H1 (cell line): ENCODE results near the gene KLHL15. TPM values are rescaled to one million over a fixed set of nuclear protein-coding genes. Genes with fewer than 3 reads are reported as not detected.

ENCODE experiments used
- CTCF ChIA-PET: fragments of 300-600 bp; sonication (Branson Sonifier 250); formaldehyde crosslinking; loops from one replicate; lab custom pipeline; 2021; ENCODE audit not compliant: partially characterized antibody; lab: Charles Lee
- POLR2A ChIA-PET: fragments of 300-600 bp; sonication (Branson Sonifier 250); formaldehyde crosslinking; loops from one replicate; lab custom pipeline; 2021; ENCODE audit warnings: inconsistent platforms; ENCODE audit not compliant: partially characterized antibody; lab: Charles Lee
- DNase-seq, 2 experiments: peaks; one replicate each; pipeline versions ENCODE4 v3.0.0 to v3.0.0-alpha.2; 2010 to 2022; ENCODE audit warnings: low spot score in 2 of 2, low read depth in 1 of 2, mixed read lengths in 1 of 2
- FAIRE-seq: peaks from 2 replicates; lab custom pipeline; 2011; peaks lifted over from hg19 to GRCh38; lab: Jason Lieb, UNC
- H2AFZ ChIP-seq: 2 replicates; pipeline ENCODE4 v1.8.1; 2012; ENCODE audit warnings: low read length, inconsistent platforms
- H2AK5ac ChIP-seq: 2 replicates; pipeline ENCODE4 v1.6.1; 2013; ENCODE audit warnings: low read depth, low read length
- H2BK120ac ChIP-seq: replicated peaks from 2 replicates; pipeline ENCODE3; 2013; ENCODE audit warnings: low read depth, low read length, inconsistent platforms
- H2BK12ac ChIP-seq: 2 replicates; pipeline ENCODE4 v1.6.1; 2013; ENCODE audit warnings: low read depth, low read length
- H2BK15ac ChIP-seq: 2 replicates; pipeline ENCODE4 v1.6.1; 2013; ENCODE audit warnings: low read length
- H2BK20ac ChIP-seq: 2 replicates; pipeline ENCODE4 v1.6.1; 2013; ENCODE audit warnings: low read length
- H2BK5ac ChIP-seq: 2 replicates; pipeline ENCODE4 v1.6.1; 2013; ENCODE audit warnings: low read depth, low read length
- H3K14ac ChIP-seq: 2 replicates; pipeline ENCODE4 v1.6.1; 2013; ENCODE audit warnings: inconsistent platforms; ENCODE audit not compliant: insufficient read length
- H3K18ac ChIP-seq: 2 replicates; pipeline ENCODE4 v1.6.1; 2013; ENCODE audit warnings: low read length; ENCODE audit errors: extremely low read depth
- H3K23ac ChIP-seq: 2 replicates; pipeline ENCODE4 v1.6.1; 2013; ENCODE audit warnings: inconsistent platforms; ENCODE audit not compliant: insufficient read length
- H3K23me2 ChIP-seq: 2 replicates; pipeline ENCODE4 v1.6.1; 2013; ENCODE audit warnings: low read depth, low read length
- H3K27ac ChIP-seq: 2 replicates; pipeline ENCODE4 v1.6.1; 2011; ENCODE audit warnings: low read depth, low read length, inconsistent platforms
- H3K27me3 ChIP-seq, 4 experiments: replicated peaks in 1 of 4; 1 replicate in 1 of 4; 2 replicates in 3 of 4; pipeline versions ENCODE4 v1.6.1 to v1.8.1; 2011 to 2013; ENCODE audit warnings: low read length in 3 of 4, mild to moderate bottlenecking in 3 of 4, inconsistent platforms in 2 of 4, mixed read lengths in 2 of 4, moderate library complexity in 1 of 4; ENCODE audit not compliant: control insufficient read depth in 3 of 4, insufficient read depth in 3 of 4; ENCODE audit errors: extremely low read depth in 1 of 4
- H3K36me3 ChIP-seq, 4 experiments: 2 replicates each; pipeline versions ENCODE4 v1.6.1 to v1.8.1; 2011 to 2013; ENCODE audit warnings: mild to moderate bottlenecking in 4 of 4, low read length in 3 of 4, moderate library complexity in 2 of 4, control low read depth in 1 of 4, inconsistent platforms in 1 of 4; ENCODE audit not compliant: insufficient read depth in 4 of 4, control insufficient read depth in 2 of 4
- H3K4ac ChIP-seq: replicated peaks from 2 replicates; pipeline ENCODE3; 2013; ENCODE audit warnings: low read length, low read depth, mixed read lengths, inconsistent platforms; ENCODE audit not compliant: insufficient read length
- H3K4me1 ChIP-seq, 4 experiments: replicated peaks in 1 of 4; 1 replicate in 1 of 4; 2 replicates in 3 of 4; pipeline versions ENCODE4 v1.6.1 to v1.8.1; 2011 to 2013; ENCODE audit warnings: low read length in 3 of 4, inconsistent platforms in 2 of 4, mixed read lengths in 1 of 4; ENCODE audit not compliant: insufficient read depth in 4 of 4, control insufficient read depth in 3 of 4
- H3K4me2 ChIP-seq, 2 experiments: 2 replicates each; pipeline versions ENCODE4 v1.6.1 to v1.8.1; 2011 to 2013; ENCODE audit warnings: low read depth in 2 of 2, low read length in 2 of 2, control low read depth in 1 of 2, inconsistent platforms in 1 of 2, mild to moderate bottlenecking in 1 of 2; ENCODE audit not compliant: insufficient read depth in 1 of 2
- H3K4me3 ChIP-seq, 4 experiments: fragments of 200-600, 300-600 bp in 1 of 4; sonication (generic), shearing (Covaris generic), sonication (Bioruptor Twin) in 1 of 4; 2 replicates each; pipeline versions ENCODE4 v1.5.1 to v1.8.1; 2011 to 2016; ENCODE audit warnings: low read length in 4 of 4, low read depth in 3 of 4, control low read depth in 2 of 4, inconsistent platforms in 2 of 4, mild to moderate bottlenecking in 2 of 4, mixed read lengths in 1 of 4, moderate library complexity in 1 of 4; ENCODE audit not compliant: insufficient read depth in 2 of 4; ENCODE audit errors: extremely low read depth in 1 of 4
- H3K56ac ChIP-seq: replicated peaks from 2 replicates; pipeline ENCODE3; 2013; ENCODE audit warnings: low read depth, mild to moderate bottlenecking, mixed read lengths, low read length, inconsistent platforms; ENCODE audit not compliant: insufficient read length
- H3K79me1 ChIP-seq: 2 replicates; pipeline ENCODE4 v1.6.1; 2013; ENCODE audit warnings: low read depth, low read length, control low read depth
- H3K79me2 ChIP-seq, 2 experiments: 2 replicates each; pipeline versions ENCODE4 v1.6.1 to v1.8.1; 2012 to 2013; ENCODE audit warnings: low read length in 2 of 2, mild to moderate bottlenecking in 2 of 2, inconsistent platforms in 1 of 2; ENCODE audit not compliant: insufficient read depth in 2 of 2, control insufficient read depth in 1 of 2
- H3K9ac ChIP-seq, 4 experiments: replicated peaks in 1 of 4; 1 replicate in 1 of 4; 2 replicates in 3 of 4; pipeline versions ENCODE4 v1.6.1 to v1.8.1; 2011 to 2013; ENCODE audit warnings: low read depth in 3 of 4, low read length in 3 of 4, control low read depth in 2 of 4, mild to moderate bottlenecking in 2 of 4, moderate library complexity in 2 of 4, inconsistent platforms in 1 of 4; ENCODE audit errors: extremely low read depth in 1 of 4
- H3K9me3 ChIP-seq, 2 experiments: 2 replicates each; pipeline versions ENCODE4 v1.6.1 to v1.8.1; 2012 to 2013; ENCODE audit warnings: mild to moderate bottlenecking in 2 of 2, moderate library complexity in 2 of 2, control low read depth in 1 of 2, inconsistent platforms in 1 of 2, low read depth in 1 of 2, low read length in 1 of 2, mixed read lengths in 1 of 2; ENCODE audit not compliant: insufficient read depth in 2 of 2
- H4K20me1 ChIP-seq, 2 experiments: replicated peaks in 1 of 2; 2 replicates each; pipeline versions ENCODE3 to v1.8.1; 2011 to 2013; ENCODE audit warnings: inconsistent platforms in 2 of 2, low read length in 2 of 2, mild to moderate bottlenecking in 1 of 2; ENCODE audit not compliant: insufficient read depth in 2 of 2, control insufficient read depth in 1 of 2
- H4K5ac ChIP-seq: 2 replicates; pipeline ENCODE4 v1.6.1; 2013; ENCODE audit warnings: low read length, low read depth, mixed read lengths, inconsistent platforms; ENCODE audit not compliant: insufficient read length
- H4K8ac ChIP-seq: 2 replicates; pipeline ENCODE4 v1.8.0; 2013; ENCODE audit warnings: mild to moderate bottlenecking, moderate library complexity, low read length, inconsistent platforms; ENCODE audit not compliant: insufficient read depth; ENCODE audit errors: extremely low read depth
- H4K91ac ChIP-seq: replicated peaks from 2 replicates; pipeline ENCODE3; 2013; ENCODE audit warnings: low read length, mixed read lengths, inconsistent platforms; ENCODE audit not compliant: insufficient read length
- ASH2L ChIP-seq: fragments of 200-600, 300-600 bp; sonication (generic); IDR thresholded peaks from one replicate; pipeline ENCODE4 v1.7.1; 2017; ENCODE audit warnings: low read length
- BACH1 ChIP-seq: IDR thresholded peaks from 2 replicates; pipeline ENCODE4 v1.6.1; 2012; ENCODE audit warnings: low read length, improper control_type of control experiment
- BCL11A ChIP-seq, 2 experiments: IDR thresholded peaks; one replicate each; pipeline ENCODE4 v1.6.1; 2011; ENCODE audit warnings: low read depth in 2 of 2, low read length in 2 of 2, mild to moderate bottlenecking in 2 of 2
- EGR1 ChIP-seq: IDR thresholded peaks from 2 replicates; pipeline ENCODE4 v1.6.1; 2011; ENCODE audit warnings: low read depth, low read length, borderline replicate concordance
- HDAC6 ChIP-seq: IDR thresholded peaks from one replicate; pipeline ENCODE4 v1.7.1; 2012; ENCODE audit warnings: low read depth, mild to moderate bottlenecking, inconsistent platforms, low read length, moderate library complexity
- JUND ChIP-seq: IDR thresholded peaks from 2 replicates; pipeline ENCODE4 v1.6.1; 2011; ENCODE audit warnings: mild to moderate bottlenecking, improper control_type of control experiment, low read length
- MAX ChIP-seq: IDR thresholded peaks from 2 replicates; pipeline ENCODE4 v1.6.1; 2012; ENCODE audit warnings: inconsistent platforms
- NANOG ChIP-seq: IDR thresholded peaks from 2 replicates; pipeline ENCODE4 v1.6.1; 2011; ENCODE audit warnings: low read length, low read depth, mild to moderate bottlenecking, inconsistent platforms; ENCODE audit not compliant: insufficient read depth, poor library complexity, severe bottlenecking
- NRF1 ChIP-seq: IDR thresholded peaks from 2 replicates; pipeline ENCODE4 v1.6.1; 2011; ENCODE audit warnings: mild to moderate bottlenecking, low read depth, low read length, improper control_type of control experiment
- POU5F1 ChIP-seq: IDR thresholded peaks from 2 replicates; pipeline ENCODE4 v1.6.1; 2011; ENCODE audit warnings: low read depth, mild to moderate bottlenecking, low read length, moderate library complexity
- RBBP5 ChIP-seq: IDR thresholded peaks from 2 replicates; pipeline ENCODE4 v1.7.1; 2012; ENCODE audit warnings: low read depth, mild to moderate bottlenecking, inconsistent platforms, low read length, moderate library complexity, borderline replicate concordance
- RFX5 ChIP-seq: IDR thresholded peaks from 2 replicates; pipeline ENCODE4 v1.6.1; 2011; ENCODE audit warnings: low read depth, low read length, improper control_type of control experiment, borderline replicate concordance
- SP2 ChIP-seq: IDR thresholded peaks from 2 replicates; pipeline ENCODE4 v1.6.1; 2012; ENCODE audit warnings: mild to moderate bottlenecking, low read length, inconsistent platforms
- TCF12 ChIP-seq: IDR thresholded peaks from 2 replicates; pipeline ENCODE4 v1.6.1; 2011; ENCODE audit warnings: low read depth, mild to moderate bottlenecking, low read length
- WGBS, 2 experiments: shearing (Covaris generic) in 1 of 2; methylation state at CpG; one replicate each; pipeline versions ENCODE4 v1.1.6 to v1.1.7; 2013 to 2015; ENCODE audit warnings: low lambda C conversion rate in 2 of 2, mixed read lengths in 2 of 2, inconsistent platforms in 1 of 2, low coverage in 1 of 2, missing lambda C conversion rate in 1 of 2; ENCODE audit not compliant: insufficient replicate concordance in 2 of 2, insufficient coverage in 1 of 2, insufficient read length in 1 of 2; ENCODE audit errors: extremely low coverage in 1 of 2, missing lambda C conversion rate in 1 of 2; 5-methylcytosine and 5-hydroxymethylcytosine counted together
- polyA plus RNA-seq, 7 experiments: library from polyadenylated mRNA; depleted of rRNA in 3 of 7; stranded (reverse) in 5 of 7; unstranded in 2 of 7; fragments of >200 nt in 5 of 7; fragments of 200-250 nt in 2 of 7; gene quantifications; 1 replicate in 5 of 7; 2 replicates in 1 of 7; 4 replicates in 1 of 7; pipeline versions ENCODE4 v1.2.1 to v1.2.3, GENCODE V29; 2011 to 2013; ENCODE audit warnings: missing spikeins in 2 of 7, mixed read lengths in 2 of 7
- total RNA-seq: library from RNA; stranded (reverse); fragmentation: NEBNext Ultra II Directional; extraction: Animal tissue kit (Norgen Biotek cat#: 25700); gene quantifications from 2 replicates; pipeline ENCODE4 v1.2.1, GENCODE V29; 2021
- TF ChIP-seq, protein P1 (sequence below): IDR thresholded peaks from 2 replicates; pipeline ENCODE4 v1.6.1; 2012; ENCODE audit warnings: inconsistent platforms

Gene KLHL15
- total and polyA plus RNA-seq, 2 of the 8 experiments (the other 6 are each of a cell fraction or from before 2014, with no cell fraction given): 3.7 to 8.9 TPM

DNA sequence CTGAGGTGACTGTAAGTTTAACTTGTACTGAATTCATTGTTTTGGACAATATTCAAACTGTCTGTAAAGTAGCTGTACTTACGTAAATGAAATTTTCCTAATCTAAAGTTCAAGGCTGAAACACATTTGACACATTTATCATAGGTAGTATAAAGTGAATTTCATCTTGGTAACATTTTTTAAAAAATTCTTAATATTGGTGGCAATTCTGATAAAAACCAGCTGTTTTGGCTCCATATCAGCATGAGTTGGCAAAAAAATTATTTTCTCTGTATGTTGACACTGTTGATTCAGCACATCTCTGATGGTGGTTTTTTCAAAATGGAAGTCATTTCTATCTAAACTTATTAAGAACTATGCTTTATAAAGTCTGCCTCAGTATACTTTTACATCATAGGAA lies 88.3 kb downstream of the KLHL15 start:
- Histone ChIP-seq H2BK20ac (no peak overlapping the region), H2BK12ac (no peak overlapping the region), H3K23ac (no peak overlapping the region), H3K79me1 (no peaks in the 10 kb centered on the region), H2BK15ac (no peak overlapping the region), H4K5ac (no peak overlapping the region), H2AFZ (no peak overlapping the region), H3K4ac (no peak overlapping the region), H4K91ac (no peak overlapping the region), H3K4me3 (no peak overlapping the region), H3K27me3 (no peaks in the 10 kb centered on the region), H3K27ac (no peak overlapping the region), H4K8ac (no peak overlapping the region), H4K20me1 (no peaks in the 10 kb centered on the region), H3K18ac (no peak overlapping the region), H3K36me3 (no peaks in the 10 kb centered on the region), H3K14ac (no peak overlapping the region), H3K56ac (no peak overlapping the region), H2BK120ac (no peak overlapping the region), H3K9me3 (no peaks in the 10 kb centered on the region), H2AK5ac (no peak overlapping the region), H3K79me2 (no peaks in the 10 kb centered on the region), H3K23me2 (no peaks in the 10 kb centered on the region), H3K4me2 (no peak overlapping the region), H3K9ac (no peak overlapping the region), H2BK5ac (no peak overlapping the region), H3K4me1 (no peaks in the 10 kb centered on the region)
- no peak for TF ChIP-seq SP2
- no peak for TF ChIP-seq ASH2L
- no peak for TF ChIP-seq RFX5
- no peak for TF ChIP-seq MAX
- no peak for TF ChIP-seq POU5F1
- no peak for TF ChIP-seq BACH1
- TF ChIP-seq EGR1: no peak
- TF ChIP-seq RBBP5: no peak
- TF ChIP-seq JUND: no peak
- no peak for TF ChIP-seq HDAC6
- TF ChIP-seq TCF12: no peak
- no peak for TF ChIP-seq NRF1
- TF ChIP-seq, protein P1, sequence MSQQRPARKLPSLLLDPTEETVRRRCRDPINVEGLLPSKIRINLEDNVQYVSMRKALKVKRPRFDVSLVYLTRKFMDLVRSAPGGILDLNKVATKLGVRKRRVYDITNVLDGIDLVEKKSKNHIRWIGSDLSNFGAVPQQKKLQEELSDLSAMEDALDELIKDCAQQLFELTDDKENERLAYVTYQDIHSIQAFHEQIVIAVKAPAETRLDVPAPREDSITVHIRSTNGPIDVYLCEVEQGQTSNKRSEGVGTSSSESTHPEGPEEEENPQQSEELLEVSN: no peak
- no peak for TF ChIP-seq NANOG
- no peak for TF ChIP-seq BCL11A (IDR thresholded peaks at IDR 0.05; ENCODE audit: low read depth in 2 of 2, low read length in 2 of 2)
- CTCF ChIA-PET: interaction anchor here (1.1 to 1.3 kb wide), 2 partner anchors 10 to 118 kb away, joined by 3 read pairs; no protein-coding TSS in a partner anchor
- DNase-seq: no peak
- FAIRE-seq: no peak
- 88% methylated on average over 1 of the region's 1 CpG; no CpG with 5 or more reads in 1 of the 2 experiments for WGBS, 2 experiments
- POLR2A ChIA-PET: interaction anchor here (0.6 to 0.7 kb wide), 2 partner anchors 81 to 116 kb away, joined by 3 read pairs; partner anchors contain the start of gene EIF2S3
